ENCODE results near the gene RNGTT.

Gene RNGTT

GRCh38 chr6:88869263-88870020 is 94.0 kb downstream of the RNGTT start:
- peak overlapping the region; percentile 1; the same call in 1 of the 2 replicates for H3K4me3 ChIP-seq (ENCODE audit: low read depth, low read length)
- TF ChIP-seq CTCF (IDR thresholded peaks at IDR 0.05; ENCODE audit: low read depth, low read length), result no peak

GRCh38 chr6:88867841-88868731 is 95.3 kb downstream of the RNGTT start:
- no peak for TF ChIP-seq CTCF (IDR thresholded peaks at IDR 0.05; ENCODE audit: low read depth, low read length)
- H3K4me3 ChIP-seq (ENCODE audit: low read depth, low read length), result no peak overlapping the region

- no peak for TF ChIP-seq CTCF (IDR thresholded peaks at IDR 0.05; ENCODE audit: low read depth, low read length)
- H3K4me3 ChIP-seq (ENCODE audit: low read depth, low read length), result no peak overlapping the region
Observed at GRCh38 chr6:88866856-88867255, 96.6 kb downstream of the RNGTT start.

GRCh38 chr6:88865275-88865674 is 98.1 kb downstream of the RNGTT start:
- TF ChIP-seq CTCF (IDR thresholded peaks at IDR 0.05; ENCODE audit: low read depth, low read length), result no peak
- H3K4me3 ChIP-seq (ENCODE audit: low read depth, low read length), result no peak overlapping the region

GRCh38 chr6:88864359-88865054 is 98.9 kb downstream of the RNGTT start:
- no peak overlapping the region for H3K4me3 ChIP-seq (ENCODE audit: low read depth, low read length)
- no peak for TF ChIP-seq CTCF (IDR thresholded peaks at IDR 0.05; ENCODE audit: low read depth, low read length)

GRCh38 chr6:88860310-88860709 is 103.1 kb downstream of the RNGTT start:
- no peak for TF ChIP-seq CTCF (IDR thresholded peaks at IDR 0.05; ENCODE audit: low read depth, low read length)
- H3K4me3 ChIP-seq (ENCODE audit: low read depth, low read length), result no peak overlapping the region

Data from WI38 (cell line).